GM04503 (cell line): ENCODE results near the gene GMIP.
"Not testable (repeated sequence)": the region's sequence is repeated elsewhere in the genome, so short reads cannot be mapped to it uniquely, and the experiment has no call there.

Experiments used
- DNase-seq: peaks from one replicate; pipeline ENCODE4 v3.0.0-alpha.2; 2012; ENCODE audit warnings: low read depth

GMIP gene

GRCh38 chr19:19643158-19644053, at the start of gene GMIP:
GMIP (minus strand) TSS chr19:19643657; CDS start chr19:19643529, 128 bp downstream.
- no peak for DNase-seq

DNA sequence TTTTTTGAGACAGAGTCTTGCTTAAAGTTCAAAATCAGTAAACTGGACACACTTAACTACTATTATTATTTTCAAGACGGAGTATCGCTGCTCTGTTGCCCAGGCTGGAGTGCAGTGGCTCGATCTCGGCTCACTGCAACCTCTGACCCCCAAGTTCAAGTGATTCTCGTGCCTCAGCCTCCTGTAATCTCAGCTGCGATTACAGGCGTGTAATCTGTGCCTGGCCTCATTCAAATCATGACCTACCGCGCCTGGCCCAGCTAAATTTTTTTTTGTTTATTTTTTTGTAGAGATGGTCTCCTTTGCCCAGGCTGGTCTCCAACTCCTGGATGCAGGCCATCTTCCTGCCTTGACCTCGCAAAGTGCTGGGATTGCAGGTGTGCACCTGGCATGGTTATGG, 48.2 kb upstream of the GMIP start:
- no peak for DNase-seq

- not testable (repeated sequence) for DNase-seq
Observed at GRCh38 chr19:19689023-19689422, 45.6 kb upstream of the GMIP start.

DNA sequence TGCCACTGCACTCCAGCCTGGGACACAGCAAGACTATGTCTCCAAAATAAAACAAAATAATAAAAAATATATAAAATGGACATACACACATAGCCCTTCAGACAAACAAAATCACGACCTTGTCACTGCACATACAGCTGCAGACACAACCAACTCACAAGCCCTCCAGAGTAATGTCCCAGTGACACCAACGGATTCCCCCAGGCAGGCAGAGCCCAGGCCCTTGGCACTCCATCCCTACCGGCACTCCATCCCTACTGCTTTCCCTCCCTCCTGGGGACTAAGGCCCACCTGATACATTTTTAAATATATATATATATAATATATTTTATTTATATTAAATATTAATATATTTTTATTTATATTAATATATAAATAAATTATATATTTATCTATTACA, 43.6 kb upstream of the GMIP start:
- no peak for DNase-seq

GRCh38 chr19:19686580-19686979, 43.1 kb upstream of the GMIP start:
- DNase-seq = no peak

DNA sequence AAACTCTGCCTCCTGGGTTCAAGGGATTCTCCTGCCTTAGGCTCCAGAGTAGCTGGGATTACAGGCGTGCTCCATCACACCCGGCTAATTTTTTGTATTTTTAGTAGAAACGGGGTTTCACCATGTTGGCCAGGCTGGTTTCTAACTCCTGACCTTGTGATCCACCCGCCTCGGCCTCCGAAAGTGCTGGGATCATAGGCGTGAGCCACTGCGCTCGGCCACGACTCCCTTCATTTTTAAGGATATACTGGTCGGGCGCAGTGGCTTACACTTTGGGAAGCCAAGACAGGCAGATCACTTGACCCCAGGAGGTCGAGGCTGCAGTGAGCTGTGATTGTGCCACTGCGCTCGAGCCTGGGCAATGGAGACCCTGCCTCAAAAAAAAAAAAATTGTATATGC, 42.7 kb upstream of the GMIP start:
- DNase-seq = not testable (repeated sequence)

- no peak for DNase-seq
Observed at GRCh38 chr19:19679176-19680073, 36.0 kb upstream of the GMIP start.

DNA sequence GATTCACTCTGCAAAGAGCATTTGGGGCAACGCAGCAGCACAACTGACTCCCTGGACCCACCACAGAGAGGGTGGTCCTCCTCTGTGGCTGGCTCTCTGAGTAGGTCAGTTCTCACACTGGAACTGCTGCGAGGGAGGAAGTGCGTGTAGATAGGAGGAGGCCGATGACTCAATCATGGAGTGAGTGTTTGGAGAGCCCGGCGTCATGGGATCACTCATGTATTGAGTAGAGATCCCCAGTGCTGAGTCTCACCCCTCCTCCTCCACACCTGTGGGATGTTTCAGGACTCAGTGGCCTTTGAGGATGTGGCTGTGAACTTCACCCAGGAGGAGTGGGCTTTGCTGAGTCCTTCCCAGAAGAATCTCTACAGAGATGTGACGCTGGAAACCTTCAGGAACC, 34.1 kb upstream of the GMIP start:
- DNase-seq = no peak

- no peak for DNase-seq
Observed at GRCh38 chr19:19674315-19674714, 30.9 kb upstream of the GMIP start.

- no peak for DNase-seq
Observed at GRCh38 chr19:19672816-19673215, 29.4 kb upstream of the GMIP start.

DNA sequence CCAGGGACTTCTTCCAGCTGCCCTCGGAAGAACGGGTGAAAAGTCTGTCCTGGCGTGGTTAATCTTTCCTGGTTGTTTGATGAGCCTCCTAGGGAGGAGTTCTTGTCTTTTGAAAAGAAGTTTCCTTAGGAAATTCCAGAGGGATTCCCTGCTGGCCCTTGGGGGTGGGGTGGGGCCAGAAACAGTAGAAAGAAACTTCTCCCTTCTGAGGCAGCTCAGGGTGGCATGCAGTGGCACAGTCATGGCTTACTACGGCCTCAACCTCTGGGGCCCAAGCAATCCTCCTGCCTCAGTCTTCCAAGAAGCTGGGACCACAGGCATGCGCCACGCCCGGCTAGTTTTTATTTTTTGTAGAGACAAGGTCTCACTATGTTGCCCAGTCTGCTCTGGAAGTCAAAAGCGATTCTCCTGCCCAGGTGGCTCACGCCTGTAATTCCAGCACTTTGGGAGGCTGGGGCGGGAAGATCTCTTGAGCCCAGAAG, 26.7 kb upstream of the GMIP start:
- no peak for DNase-seq

DNA sequence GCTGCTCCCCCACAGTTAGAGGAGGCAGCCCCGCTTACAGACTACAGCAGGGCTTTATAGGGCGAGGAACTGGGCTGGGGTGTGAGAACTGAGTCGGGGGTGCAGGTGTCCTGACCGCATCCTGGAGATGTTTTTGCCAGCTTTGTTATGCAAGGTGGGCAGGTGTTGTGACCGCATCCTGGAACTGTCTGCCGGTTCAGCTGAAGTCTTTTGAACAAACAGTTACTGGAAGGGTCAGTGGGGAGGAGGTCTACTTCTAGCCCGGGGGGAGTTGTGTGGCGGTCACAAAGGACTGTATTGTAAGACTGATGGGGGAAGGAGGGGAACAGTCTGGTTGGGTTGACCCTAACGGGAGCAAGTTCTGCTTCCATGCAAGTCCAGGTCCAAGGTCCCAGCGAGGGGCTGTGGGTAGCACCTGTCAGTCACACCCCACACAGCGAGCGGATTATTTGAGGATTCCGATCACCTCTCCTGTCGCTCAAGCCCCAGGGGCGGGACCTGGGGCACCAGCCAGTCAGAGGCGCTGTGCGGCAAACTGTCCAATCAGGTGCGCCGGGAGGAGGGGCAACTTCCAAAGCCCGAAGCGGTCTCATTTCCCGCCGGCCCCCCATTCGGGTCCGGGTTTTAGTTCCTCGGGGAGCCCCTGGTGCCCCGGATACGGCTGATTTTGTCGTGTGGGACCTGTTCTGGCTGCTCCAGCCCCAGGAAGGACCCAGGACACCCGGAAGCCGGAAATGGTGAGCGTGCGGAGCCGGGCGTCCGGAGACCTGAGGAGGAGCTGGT, 25.0 kb upstream of the GMIP start, which contains the start of gene ZNF101:
ZNF101 (plus strand) TSS at position 610 of the 783 bp plus-strand sequence; CDS start at position 735, 125 bp downstream.
- peak; percentile 47 for DNase-seq

DNA sequence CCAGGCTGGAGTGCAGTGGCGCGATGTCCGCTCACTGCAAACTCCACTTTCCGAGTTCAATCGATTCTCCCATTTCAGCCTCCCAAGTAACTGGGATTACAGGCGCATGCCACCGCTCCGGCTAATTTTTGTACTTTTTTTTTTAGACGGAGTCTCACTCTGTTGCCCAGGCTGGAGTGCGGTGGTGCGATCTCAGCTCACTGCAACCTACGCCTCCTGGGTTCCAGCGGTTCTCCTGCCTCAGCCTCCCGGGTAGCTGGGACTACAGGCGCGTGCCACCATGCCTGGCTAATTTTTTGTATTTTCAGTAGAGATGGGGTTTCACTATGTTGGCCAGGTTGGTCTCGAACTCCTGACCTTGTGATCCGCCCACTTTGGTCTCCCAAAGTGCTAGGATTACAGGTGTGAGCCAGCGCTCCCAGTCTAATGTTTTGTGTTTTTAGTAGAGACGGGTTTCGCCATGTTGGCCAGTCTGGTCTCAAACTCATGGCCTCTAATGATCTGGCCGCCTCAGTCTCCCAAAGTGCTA, 22.0 kb upstream of the GMIP start:
- DNase-seq = not testable (repeated sequence)

DNA sequence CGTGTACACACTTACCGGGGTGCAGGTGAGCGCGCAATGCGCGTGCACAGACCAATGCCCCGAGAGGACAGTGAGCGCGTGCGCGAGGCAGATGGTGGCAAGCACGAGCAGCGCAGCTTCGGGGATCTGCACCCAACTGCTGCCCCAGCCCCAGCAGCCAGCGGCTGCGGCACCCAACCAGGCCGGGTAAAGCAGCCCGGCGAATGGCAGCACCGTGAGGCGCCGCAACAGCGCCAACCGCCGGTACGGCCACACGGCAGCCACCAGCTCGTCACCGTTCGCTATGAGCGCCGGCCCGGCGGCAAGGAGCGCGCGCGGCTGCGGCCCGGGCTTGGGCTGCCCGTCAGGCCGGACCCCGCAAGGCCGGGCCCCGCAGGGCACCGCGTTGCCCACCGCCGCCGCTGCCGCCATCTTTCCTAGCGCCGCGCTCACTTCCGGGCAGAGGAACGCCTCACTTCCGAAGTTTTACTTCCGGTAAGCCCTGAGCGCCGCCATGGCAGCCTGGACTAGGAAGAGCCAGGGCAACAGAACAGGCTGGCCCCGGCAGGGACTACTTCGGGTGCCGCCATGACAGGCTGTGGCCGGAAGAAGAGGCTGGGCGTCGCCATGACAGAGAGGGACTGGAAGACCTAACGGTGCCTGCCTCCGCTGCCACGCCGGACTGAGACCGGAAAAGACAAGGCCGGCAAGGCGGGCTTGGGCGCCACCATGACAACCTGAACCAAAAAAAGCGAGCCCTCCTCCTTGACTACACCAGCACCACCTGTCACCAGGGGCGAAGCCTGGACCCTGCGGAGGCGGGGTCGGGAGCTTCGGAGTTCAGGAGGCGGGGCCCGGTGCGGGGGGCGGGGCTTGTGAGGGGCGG, 20.0 kb upstream of the GMIP start, which contains the start of gene ATP13A1:
ATP13A1 (minus strand) TSS at position 421 of the 865 bp plus-strand sequence; CDS start at position 411, 10 bp downstream.
- peak; percentile 88 for DNase-seq

DNA sequence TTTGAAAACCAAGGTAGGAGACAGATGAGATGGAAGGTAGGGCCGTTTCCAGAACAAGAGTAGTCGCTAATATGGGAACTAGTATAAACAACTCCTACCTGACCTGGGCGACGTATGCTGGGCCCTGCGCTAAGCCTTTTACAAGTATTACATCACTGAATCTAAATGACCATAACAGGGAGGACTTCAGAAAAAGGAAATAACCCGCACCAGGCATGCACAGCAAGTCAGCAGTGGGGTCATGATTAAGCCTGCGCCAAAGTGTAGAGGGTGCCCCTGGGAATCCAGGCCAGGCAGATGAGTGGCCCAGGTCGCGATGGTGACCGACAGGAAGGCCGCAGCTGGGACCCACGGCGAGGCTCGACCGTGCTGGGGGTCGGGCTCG, 19.4 kb upstream of the GMIP start:
- DNase-seq = no peak

- no peak for DNase-seq
Observed at GRCh38 chr19:19662344-19662743, 18.9 kb upstream of the GMIP start.

GRCh38 chr19:19661675-19662251, 18.3 kb upstream of the GMIP start:
- no peak for DNase-seq

- DNase-seq = no peak
Observed at GRCh38 chr19:19661141-19661674, 17.8 kb upstream of the GMIP start.

DNA sequence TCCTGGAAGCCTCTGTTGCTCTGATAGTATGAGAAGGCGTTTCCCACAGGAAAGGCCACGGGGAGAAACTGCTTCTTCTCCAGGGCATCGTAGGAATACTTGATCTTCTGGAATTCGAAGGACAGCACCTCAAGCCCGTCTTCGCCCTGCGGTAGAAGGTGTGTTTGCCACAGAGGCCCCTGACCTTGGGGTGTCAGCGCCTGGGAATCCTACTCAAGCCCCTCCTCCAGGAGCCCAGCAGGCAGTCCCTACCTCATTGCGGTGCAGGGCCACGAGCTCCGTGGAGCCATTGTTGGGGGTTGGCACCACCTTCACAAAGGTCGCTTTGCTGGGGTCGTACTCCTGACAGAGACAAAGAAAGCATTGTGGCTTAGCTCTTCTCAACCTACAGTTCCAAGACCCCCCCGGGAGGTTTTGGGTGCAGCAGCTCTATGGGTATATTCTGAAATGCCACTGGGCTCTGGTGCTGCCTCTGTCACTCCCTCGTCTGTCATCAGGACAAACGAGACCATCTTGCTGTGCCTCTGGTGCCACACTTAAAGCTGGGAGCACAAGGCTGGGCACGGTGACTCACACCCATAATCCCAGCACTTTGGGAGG, 16.3 kb upstream of the GMIP start:
- no peak for DNase-seq
